Caco-2 (cell line): Measurements from ENCODE around the gene TRPV4. TPM values are rescaled to one million over a fixed set of nuclear protein-coding genes. Genes with fewer than 3 reads are reported as not detected.

Experiments used
- BruUV-seq: library from RNA; stranded (reverse); fragments of 400-500 nt; replicated peaks from 2 replicates; lab custom pipeline; 2021; lab: Mats Ljungman, UMichigan
- CTCF ChIA-PET: fragments of 300-600 bp; sonication (Branson Sonifier 250); formaldehyde crosslinking; loops from one replicate; lab custom pipeline; 2022; ENCODE audit warnings: antibody characterized with exemption; lab: Charles Lee
- POLR2A ChIA-PET: fragments of 300-600 bp; sonication (Branson Sonifier 250); formaldehyde crosslinking; loops from one replicate; lab custom pipeline; 2022; ENCODE audit warnings: antibody characterized with exemption; lab: Charles Lee
- DNase-seq, 2 experiments: peaks; one replicate each; pipeline versions ENCODE4 v3.0.0 to v3.0.0-alpha.2; 2020 to 2022
- H3K27me3 ChIP-seq: replicated peaks from 2 replicates; pipeline ENCODE4 v1.6.0; 2011; ENCODE audit warnings: low read length; ENCODE audit not compliant: control insufficient read depth, insufficient read depth
- H3K36me3 ChIP-seq: 2 replicates; pipeline ENCODE4 v1.5.1; 2011; ENCODE audit warnings: low read length; ENCODE audit not compliant: control insufficient read depth, insufficient read depth
- H3K4me1 ChIP-seq: fragments of 250-450 bp; sonication (Bioruptor Pico); 2 replicates; pipeline ENCODE4 v1.5.1; 2020; ENCODE audit warnings: mild to moderate bottlenecking
- H3K4me3 ChIP-seq: 2 replicates; pipeline ENCODE4 v1.5.1; 2011; ENCODE audit warnings: low read depth, mild to moderate bottlenecking, control low read depth, low read length
- H3K9me3 ChIP-seq: fragments of 250-450 bp; sonication (Bioruptor Pico); 2 replicates; pipeline ENCODE4 v1.5.1; 2020; ENCODE audit warnings: mild to moderate bottlenecking, moderate library complexity
- H3K27ac Mint-ChIP-seq: one replicate; pipeline ENCODE4 v1.8.0; 2022; ENCODE audit warnings: mixed read lengths; ENCODE audit not compliant: unreplicated experiment
- H3K27me3 Mint-ChIP-seq: one replicate; pipeline ENCODE4 v1.8.0; 2022; ENCODE audit warnings: mixed read lengths; ENCODE audit not compliant: insufficient read depth, unreplicated experiment
- H3K36me3 Mint-ChIP-seq: one replicate; pipeline ENCODE4 v1.8.0; 2022; ENCODE audit warnings: mild to moderate bottlenecking, mixed read lengths; ENCODE audit not compliant: insufficient read depth, unreplicated experiment
- H3K4me1 Mint-ChIP-seq: one replicate; pipeline ENCODE4 v1.8.0; 2022; ENCODE audit warnings: low read depth, mixed read lengths; ENCODE audit not compliant: unreplicated experiment
- H3K4me3 Mint-ChIP-seq: one replicate; pipeline ENCODE4 v1.8.0; 2022; ENCODE audit warnings: mild to moderate bottlenecking, moderate library complexity, mixed read lengths; ENCODE audit not compliant: unreplicated experiment
- H3K9me3 Mint-ChIP-seq: one replicate; pipeline ENCODE4 v1.8.0; 2022; ENCODE audit warnings: mixed read lengths; ENCODE audit not compliant: unreplicated experiment
- intact Hi-C: fragments of 100-400 bp; cut with micrococcal nuclease; formaldehyde crosslinking; loops from one replicate; pipeline ENCODE4 v1.10.0; 2022; ENCODE audit not compliant: unreplicated experiment
- total RNA-seq: library from RNA; stranded (reverse); gene quantifications from 2 replicates; pipeline ENCODE4 v1.2.3, GENCODE V29; 2022
- TF ChIP-seq, protein P1 (sequence below), 2 experiments: fragments of 200-600 bp in 1 of 2; IDR thresholded peaks; 1 replicate in 1 of 2; 2 replicates in 1 of 2; pipeline versions ENCODE4 v1.5.1 to v1.8.0; 2011 to 2022; ENCODE audit warnings: antibody characterized with exemption in 1 of 2, control low read depth in 1 of 2, inconsistent platforms in 1 of 2, low read depth in 1 of 2, low read length in 1 of 2, mild to moderate bottlenecking in 1 of 2, moderate library complexity in 1 of 2; ENCODE audit not compliant: insufficient read depth in 1 of 2, severe bottlenecking in 1 of 2, unreplicated experiment in 1 of 2

Gene TRPV4
- total RNA-seq, 1 experiment from 2014 or later = not detected

DNA sequence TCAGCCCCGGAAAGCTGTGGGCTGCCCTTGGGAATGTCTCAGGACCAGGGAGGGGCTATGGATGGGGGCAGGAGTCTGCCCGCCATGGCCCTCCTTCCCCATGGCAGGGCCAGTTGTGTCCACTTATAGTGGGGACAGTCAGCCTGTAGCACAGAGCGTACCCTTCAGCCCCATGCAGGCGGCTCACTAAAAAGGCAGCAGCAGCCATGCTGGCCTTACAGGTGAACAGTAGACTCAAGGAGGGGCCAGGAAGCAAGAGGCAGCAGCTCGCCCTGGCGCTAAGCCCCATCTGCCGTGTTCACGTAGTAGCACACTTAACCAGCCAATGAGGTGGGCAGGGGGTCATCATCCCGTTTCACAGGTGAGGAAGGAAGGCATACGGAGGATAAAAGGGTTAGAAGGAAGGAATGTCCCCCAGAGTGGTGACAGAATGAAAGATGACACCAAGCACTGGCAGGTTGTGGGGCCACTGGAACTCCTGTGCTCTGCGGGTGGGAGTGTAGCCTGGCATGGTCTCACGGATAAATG lies 66.9 kb downstream of the TRPV4 start:
- no TSS peak for BruUV-seq
- no peak overlapping the region for H3K4me3 ChIP-seq
- no peaks in the 10 kb centered on the region for H3K9me3 ChIP-seq
- no peak for DNase-seq
- Mint-ChIP-seq H3K36me3 (peaks cover 4% of the 10 kb centered on the region), H3K4me3 (no peak overlapping the region), H3K27me3 (no peaks in the 10 kb centered on the region), H3K4me1 (no peaks in the 10 kb centered on the region), H3K9me3 (no peaks in the 10 kb centered on the region), H3K27ac (no peak overlapping the region)
- intact Hi-C loops = no loop called here
- ChIA-PET CTCF (no interaction called here), POLR2A (no interaction called here)
- H3K27me3 ChIP-seq = no peaks in the 10 kb centered on the region
- peaks cover 2% of the 10 kb centered on the region; the same call in 1 of the 2 replicates for H3K36me3 ChIP-seq
- TF ChIP-seq, protein P1, sequence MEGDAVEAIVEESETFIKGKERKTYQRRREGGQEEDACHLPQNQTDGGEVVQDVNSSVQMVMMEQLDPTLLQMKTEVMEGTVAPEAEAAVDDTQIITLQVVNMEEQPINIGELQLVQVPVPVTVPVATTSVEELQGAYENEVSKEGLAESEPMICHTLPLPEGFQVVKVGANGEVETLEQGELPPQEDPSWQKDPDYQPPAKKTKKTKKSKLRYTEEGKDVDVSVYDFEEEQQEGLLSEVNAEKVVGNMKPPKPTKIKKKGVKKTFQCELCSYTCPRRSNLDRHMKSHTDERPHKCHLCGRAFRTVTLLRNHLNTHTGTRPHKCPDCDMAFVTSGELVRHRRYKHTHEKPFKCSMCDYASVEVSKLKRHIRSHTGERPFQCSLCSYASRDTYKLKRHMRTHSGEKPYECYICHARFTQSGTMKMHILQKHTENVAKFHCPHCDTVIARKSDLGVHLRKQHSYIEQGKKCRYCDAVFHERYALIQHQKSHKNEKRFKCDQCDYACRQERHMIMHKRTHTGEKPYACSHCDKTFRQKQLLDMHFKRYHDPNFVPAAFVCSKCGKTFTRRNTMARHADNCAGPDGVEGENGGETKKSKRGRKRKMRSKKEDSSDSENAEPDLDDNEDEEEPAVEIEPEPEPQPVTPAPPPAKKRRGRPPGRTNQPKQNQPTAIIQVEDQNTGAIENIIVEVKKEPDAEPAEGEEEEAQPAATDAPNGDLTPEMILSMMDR (IDR thresholded peaks at IDR 0.05; ENCODE audit: insufficient read depth in 1 of 2, low read depth in 1 of 2, low read length in 1 of 2, severe bottlenecking in 1 of 2, unreplicated experiment in 1 of 2) = no peak
- no peaks in the 10 kb centered on the region for H3K4me1 ChIP-seq

DNA sequence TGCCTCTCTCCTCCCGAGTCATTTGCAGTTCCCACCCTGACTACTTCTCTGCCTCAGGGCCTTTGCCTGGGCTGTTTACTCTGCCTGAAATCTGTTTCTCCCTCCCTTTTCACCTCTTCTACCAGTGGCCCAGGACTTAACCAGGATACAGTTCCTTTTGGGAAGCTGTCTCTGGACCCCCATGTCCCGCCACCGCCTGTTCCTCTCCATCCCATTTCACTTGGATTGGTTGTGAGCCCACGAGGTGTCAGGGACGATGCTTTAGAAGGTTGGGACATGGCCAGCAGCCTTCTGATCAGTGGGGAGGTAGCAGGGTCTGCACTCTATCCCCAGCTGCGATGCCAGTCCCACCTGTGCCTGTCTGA lies 67.8 kb downstream of the TRPV4 start:
- H3K4me1 ChIP-seq = no peaks in the 10 kb centered on the region
- Mint-ChIP-seq H3K9me3 (no peaks in the 10 kb centered on the region), H3K4me1 (no peaks in the 10 kb centered on the region), H3K27me3 (no peaks in the 10 kb centered on the region), H3K36me3 (peaks cover 9% of the 10 kb centered on the region), H3K27ac (no peak overlapping the region), H3K4me3 (no peak overlapping the region)
- H3K27me3 ChIP-seq = no peaks in the 10 kb centered on the region
- POLR2A ChIA-PET = no interaction called here
- BruUV-seq = no TSS peak
- H3K36me3 ChIP-seq = peaks cover 2% of the 10 kb centered on the region; the same call in 1 of the 2 replicates
- H3K4me3 ChIP-seq = no peak overlapping the region
- CTCF ChIA-PET = interaction anchor here (0.6 to 2.2 kb wide), 2 partner anchors 9 to 84 kb away, joined by 3 to 12 read pairs; no protein-coding TSS in a partner anchor
- DNase-seq = peak in 1 of 2 experiments; percentile 2
- intact Hi-C loops = no loop called here
- TF ChIP-seq, protein P1 (IDR thresholded peaks at IDR 0.05; ENCODE audit: insufficient read depth in 1 of 2, low read depth in 1 of 2, low read length in 1 of 2, severe bottlenecking in 1 of 2, unreplicated experiment in 1 of 2) = no peak
- no peaks in the 10 kb centered on the region for H3K9me3 ChIP-seq

DNA sequence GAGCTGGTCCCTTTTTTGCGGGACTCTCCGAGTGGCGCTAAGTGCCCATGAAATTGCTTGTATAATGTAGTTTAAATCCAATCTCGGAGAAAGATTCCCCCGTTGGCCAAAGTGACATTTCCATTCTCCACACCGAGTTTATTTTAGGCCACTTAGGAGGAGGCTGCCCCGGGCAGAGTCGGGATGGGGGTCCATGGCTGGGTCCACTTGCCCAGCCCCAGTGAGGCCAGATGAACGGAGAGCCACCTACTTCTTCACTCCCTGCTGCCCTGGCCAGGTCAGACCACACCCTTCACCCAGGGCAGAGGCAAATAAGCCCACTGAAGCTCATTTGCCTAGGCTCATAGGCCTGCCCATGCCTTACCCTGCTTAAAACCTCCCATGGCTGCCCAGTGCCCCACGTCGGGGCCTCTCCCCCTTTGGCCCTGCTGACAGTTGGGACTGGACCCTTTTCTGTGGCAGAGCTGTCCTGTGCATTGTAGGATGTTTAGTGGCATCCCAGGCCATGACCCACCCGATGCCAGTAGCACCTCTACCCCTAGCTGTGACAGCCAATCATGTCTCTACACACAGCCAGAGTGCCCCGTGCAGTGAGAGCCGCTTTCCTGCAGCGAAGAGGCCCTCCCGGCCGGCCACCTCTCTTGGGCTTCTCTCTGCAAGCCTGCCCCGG lies 68.3 kb downstream of the TRPV4 start:
- no peak for DNase-seq
- Histone ChIP-seq H3K4me3 (no peak overlapping the region), H3K36me3 (peaks cover 2% of the 10 kb centered on the region; the same call in 1 of the 2 replicates), H3K27me3 (no peaks in the 10 kb centered on the region), H3K9me3 (no peaks in the 10 kb centered on the region), H3K4me1 (no peaks in the 10 kb centered on the region)
- POLR2A ChIA-PET = no interaction called here
- BruUV-seq = no TSS peak
- intact Hi-C loops = no loop called here
- Mint-ChIP-seq H3K27ac (no peak overlapping the region), H3K4me1 (no peaks in the 10 kb centered on the region), H3K36me3 (peaks cover 10% of the 10 kb centered on the region), H3K27me3 (no peaks in the 10 kb centered on the region), H3K9me3 (no peaks in the 10 kb centered on the region), H3K4me3 (no peak overlapping the region)
- TF ChIP-seq, protein P1 (IDR thresholded peaks at IDR 0.05; ENCODE audit: insufficient read depth in 1 of 2, low read depth in 1 of 2, low read length in 1 of 2, severe bottlenecking in 1 of 2, unreplicated experiment in 1 of 2) = no peak
- CTCF ChIA-PET = interaction anchor here (0.6 to 2.2 kb wide), 5 partner anchors 9 to 342 kb away, joined by 3 to 12 read pairs (median 4); no protein-coding TSS in a partner anchor
